RWPE1 (cell line): ENCODE results near the gene GLT8D2.

Source experiments
- CTCF ChIA-PET: fragments of 350-600 bp; sonication (Branson Sonifier 250); formaldehyde crosslinking; extraction: SDS; loops from one replicate; lab custom pipeline; 2021; lab: Yijun Ruan, JAX
- POLR2A ChIA-PET: fragments of 400-600 bp; formaldehyde crosslinking; extraction: SDS; loops from one replicate; lab custom pipeline; 2020; ENCODE audit warnings: antibody characterized with exemption; ENCODE audit not compliant: low non-redundant PET; lab: Yijun Ruan, JAX
- DNase-seq: peaks from one replicate; pipeline ENCODE4 v3.0.0; 2012; ENCODE audit warnings: low spot score
- H3K27ac ChIP-seq: fragments of 450-650 bp; 2 replicates; pipeline ENCODE4 v1.5.1; 2017
- CTCF ChIP-seq: fragments of 450-650 bp; conservative IDR thresholded peaks from 2 replicates; pipeline ENCODE4 v1.5.1; 2017; ENCODE audit warnings: low read depth, mild to moderate bottlenecking

Gene GLT8D2

GRCh38 chr12:104010606-104011169 lies 39.3 kb downstream of the GLT8D2 start:
- no peak for DNase-seq
- CTCF ChIA-PET = no interaction called here
- H3K27ac ChIP-seq = no peak overlapping the region
- POLR2A ChIA-PET = no interaction called here
- no peak for TF ChIP-seq CTCF

GRCh38 chr12:104010121-104010520 lies 39.9 kb downstream of the GLT8D2 start:
- DNase-seq = no peak
- no peak overlapping the region for H3K27ac ChIP-seq
- POLR2A ChIA-PET = no interaction called here
- CTCF ChIA-PET = no interaction called here
- TF ChIP-seq CTCF = no peak

- DNase-seq = peak; percentile 80
- no peak overlapping the region for H3K27ac ChIP-seq
- CTCF ChIA-PET = no interaction called here
- no peak for TF ChIP-seq CTCF
- POLR2A ChIA-PET = interaction anchor here (0.6 kb wide), 1 partner anchor 309 kb away, joined by 3 read pairs; no protein-coding TSS in a partner anchor
Observed at GRCh38 chr12:104006929-104007328, 43.1 kb downstream of the GLT8D2 start.

- CTCF ChIA-PET = interaction anchor here (0.5 kb wide), 1 partner anchor 20 kb away, joined by 4 read pairs; no protein-coding TSS in a partner anchor
- POLR2A ChIA-PET = no interaction called here
- TF ChIP-seq CTCF = no peak
Observed at GRCh38 chr12:104003596-104003995, 46.4 kb downstream of the GLT8D2 start.

GRCh38 chr12:104002686-104003085 lies 47.3 kb downstream of the GLT8D2 start:
- no peak overlapping the region for H3K27ac ChIP-seq
- ChIA-PET POLR2A (no interaction called here), CTCF (interaction anchor here (0.7 kb wide), 1 partner anchor 379 kb away, joined by 4 read pairs; no protein-coding TSS in a partner anchor)
- DNase-seq = no peak
- no peak for TF ChIP-seq CTCF

More at GRCh38 chr12:104003596-104003995, 46.4 kb downstream of the GLT8D2 start:
- no peak for DNase-seq
- no peak overlapping the region for H3K27ac ChIP-seq

GRCh38 chr12:104000807-104001434 lies 49.1 kb downstream of the GLT8D2 start:
- TF ChIP-seq CTCF = no peak
- DNase-seq = no peak
- POLR2A ChIA-PET = no interaction called here
- H3K27ac ChIP-seq = no peak overlapping the region
- CTCF ChIA-PET = no interaction called here
